ENCODE results near the gene ANKRD33B.

- TF ChIP-seq POLR2A (IDR thresholded peaks at IDR 0.05) (no peak), CTCF (IDR thresholded peaks at IDR 0.05 in 8 of 11, conservative IDR thresholded peaks at IDR 0.05 in 3 of 11) (no peak), POLR2AphosphoS5 (IDR thresholded peaks at IDR 0.05) (no peak)
These were observed 22.1 kb downstream of the ANKRD33B start for GRCh38 chr5:10586008-10586407.
